ENCODE data around the gene TUG1. TPM values are rescaled to one million over a fixed set of nuclear protein-coding genes. Genes with fewer than 3 reads are reported as not detected.

Gene TUG1
- polyA plus RNA-seq, 1 experiment = 152 TPM

DNA sequence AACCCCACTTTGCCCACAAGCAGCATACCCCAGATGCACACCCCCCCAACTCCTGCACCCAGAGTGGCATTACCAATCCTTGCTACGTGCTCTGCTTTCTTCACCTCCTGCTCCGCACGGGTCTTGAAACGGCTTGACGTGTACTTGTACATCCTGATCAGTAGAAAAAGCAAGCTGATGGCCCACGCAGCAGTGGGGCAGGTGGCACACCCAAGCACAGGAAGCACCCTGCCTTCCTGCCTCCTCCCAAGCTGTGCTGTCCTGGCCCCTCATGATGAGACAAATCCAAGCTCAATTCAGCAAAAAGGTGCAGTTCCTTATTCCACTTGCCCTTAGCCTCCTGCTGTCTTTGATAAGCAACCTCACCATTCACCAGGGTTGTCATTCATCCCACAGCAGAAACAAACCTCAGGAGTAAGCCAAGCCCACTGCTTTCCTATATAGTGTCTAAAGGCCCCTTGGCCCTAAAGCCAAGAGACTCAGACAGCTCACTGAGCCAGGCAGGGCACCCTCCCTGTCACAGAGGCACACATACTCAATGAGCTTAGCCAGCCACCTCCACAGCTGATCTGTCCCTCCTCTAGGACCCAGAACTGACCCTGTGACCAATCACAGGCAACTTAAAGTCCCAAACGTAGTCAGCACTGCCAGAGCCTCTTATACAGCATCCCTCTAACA, 28.2 kb upstream of the TUG1 start:
- ChIA-PET CTCF (interaction anchor here (0.8 kb wide), 1 partner anchor 19 kb away, joined by 3 read pairs; no protein-coding TSS in a partner anchor), POLR2A (interaction anchor here (1.5 kb wide), 1 partner anchor 144 kb away, joined by 3 read pairs; no protein-coding TSS in a partner anchor)
- Histone ChIP-seq H3K27me3 (ENCODE audit: control insufficient read depth, insufficient read depth, low read length) (no peaks in the 10 kb centered on the region), H3K4me3 (ENCODE audit: low read depth, low read length) (no peak overlapping the region), H3K27ac (ENCODE audit: low read depth, low read length) (no peak overlapping the region), H3K9me3 (ENCODE audit: control insufficient read depth, insufficient read depth, low read length) (no peaks in the 10 kb centered on the region)
- DNase-seq (ENCODE audit: low read depth, low spot score) = no peak
- TF ChIP-seq CTCF (IDR thresholded peaks at IDR 0.05; ENCODE audit: low read depth, low read length) = no peak

- CTCF ChIA-PET = interaction anchor here (0.8 to 1.4 kb wide), 2 partner anchors 20 to 178 kb away, joined by 3 to 6 read pairs; no protein-coding TSS in a partner anchor
- no peak for DNase-seq (ENCODE audit: low read depth, low spot score)
- POLR2A ChIA-PET = interaction anchor here (1.5 kb wide), 1 partner anchor 144 kb away, joined by 3 read pairs; no protein-coding TSS in a partner anchor
- Histone ChIP-seq H3K27ac (ENCODE audit: low read depth, low read length) (no peak overlapping the region), H3K27me3 (ENCODE audit: control insufficient read depth, insufficient read depth, low read length) (no peaks in the 10 kb centered on the region), H3K9me3 (ENCODE audit: control insufficient read depth, insufficient read depth, low read length) (no peaks in the 10 kb centered on the region), H3K4me3 (ENCODE audit: low read depth, low read length) (no peak overlapping the region)
- TF ChIP-seq CTCF (IDR thresholded peaks at IDR 0.05; ENCODE audit: low read depth, low read length) = no peak
Observed at GRCh38 chr22:30941363-30941740, 27.7 kb upstream of the TUG1 start.

DNA sequence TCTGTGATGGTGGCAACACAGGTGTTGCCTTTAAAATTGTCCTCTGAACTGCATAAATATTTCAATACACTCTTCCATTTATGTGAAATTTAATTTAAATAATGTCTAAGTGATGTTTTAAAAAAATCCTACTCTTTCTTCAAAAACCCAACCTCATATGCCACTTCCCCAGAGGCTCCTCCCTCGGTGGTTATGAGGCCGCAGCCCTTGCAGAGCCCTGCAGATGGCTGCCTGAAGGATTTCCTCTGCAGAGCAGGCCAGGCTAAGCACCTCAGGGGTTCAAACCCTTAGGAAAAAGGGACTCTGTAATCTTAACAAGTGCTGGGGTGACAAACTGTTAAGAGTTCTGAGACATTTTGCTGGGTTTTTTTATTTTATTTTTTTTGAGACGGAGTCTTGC, 25.7 kb upstream of the TUG1 start:
- ChIA-PET POLR2A (no interaction called here), CTCF (no interaction called here)
- Histone ChIP-seq H3K4me3 (ENCODE audit: low read depth, low read length) (no peak overlapping the region), H3K27me3 (ENCODE audit: control insufficient read depth, insufficient read depth, low read length) (no peaks in the 10 kb centered on the region), H3K27ac (ENCODE audit: low read depth, low read length) (no peak overlapping the region), H3K9me3 (ENCODE audit: control insufficient read depth, insufficient read depth, low read length) (no peaks in the 10 kb centered on the region)
- no peak for TF ChIP-seq CTCF (IDR thresholded peaks at IDR 0.05; ENCODE audit: low read depth, low read length)
- no peak for DNase-seq (ENCODE audit: low read depth, low spot score)

DNA sequence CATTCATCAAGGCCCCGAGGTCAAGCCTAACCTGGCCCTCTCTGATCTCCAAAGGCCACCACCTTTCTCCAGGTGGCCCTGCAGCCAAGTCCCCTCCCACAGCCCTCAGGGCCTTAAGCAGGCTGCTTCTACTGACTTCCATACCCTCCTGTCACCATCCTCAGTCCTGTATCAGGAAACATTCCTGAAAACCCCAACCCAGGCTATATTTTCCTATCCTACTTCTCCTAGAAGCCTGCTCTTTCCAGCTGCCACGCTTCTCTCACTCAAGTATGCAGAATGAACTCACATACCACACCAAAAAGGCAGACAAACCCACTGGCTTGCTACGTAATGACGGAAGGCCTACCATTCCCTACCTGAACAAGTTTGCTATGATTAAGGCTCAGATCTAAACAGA, 24.1 kb upstream of the TUG1 start:
- no peaks in the 10 kb centered on the region for H3K27me3 ChIP-seq (ENCODE audit: control insufficient read depth, insufficient read depth, low read length)
- ChIA-PET POLR2A (interaction anchor here (0.6 kb wide), 1 partner anchor 178 kb away, joined by 4 read pairs; no protein-coding TSS in a partner anchor), CTCF (interaction anchor here (0.9 to 3.9 kb wide), 3 partner anchors 140 to 267 kb away, joined by 3 to 85 read pairs (median 4); partner anchors contain the start of genes LIMK2, SELENOM and SMTN)
- H3K9me3 ChIP-seq (ENCODE audit: control insufficient read depth, insufficient read depth, low read length) = no peaks in the 10 kb centered on the region
- no peak for DNase-seq (ENCODE audit: low read depth, low spot score)
- H3K27ac ChIP-seq (ENCODE audit: low read depth, low read length) = no peak overlapping the region
- H3K4me3 ChIP-seq (ENCODE audit: low read depth, low read length) = no peak overlapping the region
- no peak for TF ChIP-seq CTCF (IDR thresholded peaks at IDR 0.05; ENCODE audit: low read depth, low read length)

DNA sequence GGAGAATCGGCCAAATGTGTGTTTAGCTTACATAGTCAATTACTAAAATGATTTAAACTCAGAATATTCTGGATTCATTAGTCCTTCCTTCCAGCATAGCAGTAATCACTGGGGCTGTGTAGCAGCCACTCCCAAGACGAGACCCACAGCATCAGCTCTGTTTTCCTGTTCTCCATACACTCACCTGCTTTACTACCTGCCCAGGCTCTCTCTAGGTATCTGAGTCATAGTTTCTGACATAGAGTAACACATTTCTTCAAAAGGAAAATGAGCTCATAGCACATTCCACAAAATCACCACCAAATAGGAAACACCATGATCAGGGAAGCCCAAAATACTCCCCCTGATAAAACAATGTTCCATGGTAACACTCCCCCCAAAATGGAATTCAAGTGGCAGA, 23.4 kb upstream of the TUG1 start:
- POLR2A ChIA-PET = interaction anchor here (0.6 to 1.2 kb wide), 2 partner anchors 139 to 179 kb away, joined by 4 read pairs; no protein-coding TSS in a partner anchor
- CTCF ChIA-PET = interaction anchor here (0.5 to 3.9 kb wide), 6 partner anchors 24 to 266 kb away, joined by 3 to 85 read pairs (median 4); partner anchors contain the start of genes LIMK2, SELENOM and SMTN
- no peak for DNase-seq (ENCODE audit: low read depth, low spot score)

More for the DNA sequence above, 23.4 kb upstream of the TUG1 start:
- Histone ChIP-seq H3K4me3 (ENCODE audit: low read depth, low read length) (no peak overlapping the region), H3K27me3 (ENCODE audit: control insufficient read depth, insufficient read depth, low read length) (no peaks in the 10 kb centered on the region), H3K9me3 (ENCODE audit: control insufficient read depth, insufficient read depth, low read length) (no peaks in the 10 kb centered on the region), H3K27ac (ENCODE audit: low read depth, low read length) (no peak overlapping the region)
- TF ChIP-seq CTCF (IDR thresholded peaks at IDR 0.05; ENCODE audit: low read depth, low read length) = no peak

Data from AG04450 (cell line).